C4-2B (cell line): ENCODE results near the gene ADI1.

ENCODE experiments used
- ZFX ChIP-seq: fragments of 450-650 bp; IDR thresholded peaks from 2 replicates; pipeline ENCODE4 v1.6.1; 2017
- TF ChIP-seq, protein P1 (sequence below): fragments of 450-650 bp; conservative IDR thresholded peaks from 2 replicates; pipeline ENCODE4 v1.5.1; 2017; ENCODE audit warnings: mild to moderate bottlenecking

DNA sequence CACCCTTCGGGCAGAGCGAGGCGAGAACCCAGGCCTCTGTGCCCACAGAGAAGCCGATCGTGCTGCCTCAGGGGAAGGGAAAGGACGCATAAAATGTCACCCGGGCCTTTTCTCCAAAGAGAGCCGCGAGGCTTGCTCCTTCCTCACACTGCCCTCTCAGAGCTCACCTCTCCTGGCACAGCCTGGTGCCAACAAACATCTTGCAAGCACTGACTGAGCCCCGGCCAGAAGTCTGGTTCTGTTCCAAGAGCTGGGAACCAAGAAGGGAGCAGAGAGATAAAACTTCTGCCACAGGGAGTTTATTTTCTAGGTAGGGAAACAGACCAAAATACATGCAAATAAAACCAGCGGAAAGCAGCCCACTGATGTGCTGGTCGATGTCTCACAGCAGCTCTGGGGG, 13.6 kb upstream of the ADI1 start:
- TF ChIP-seq, protein P1, sequence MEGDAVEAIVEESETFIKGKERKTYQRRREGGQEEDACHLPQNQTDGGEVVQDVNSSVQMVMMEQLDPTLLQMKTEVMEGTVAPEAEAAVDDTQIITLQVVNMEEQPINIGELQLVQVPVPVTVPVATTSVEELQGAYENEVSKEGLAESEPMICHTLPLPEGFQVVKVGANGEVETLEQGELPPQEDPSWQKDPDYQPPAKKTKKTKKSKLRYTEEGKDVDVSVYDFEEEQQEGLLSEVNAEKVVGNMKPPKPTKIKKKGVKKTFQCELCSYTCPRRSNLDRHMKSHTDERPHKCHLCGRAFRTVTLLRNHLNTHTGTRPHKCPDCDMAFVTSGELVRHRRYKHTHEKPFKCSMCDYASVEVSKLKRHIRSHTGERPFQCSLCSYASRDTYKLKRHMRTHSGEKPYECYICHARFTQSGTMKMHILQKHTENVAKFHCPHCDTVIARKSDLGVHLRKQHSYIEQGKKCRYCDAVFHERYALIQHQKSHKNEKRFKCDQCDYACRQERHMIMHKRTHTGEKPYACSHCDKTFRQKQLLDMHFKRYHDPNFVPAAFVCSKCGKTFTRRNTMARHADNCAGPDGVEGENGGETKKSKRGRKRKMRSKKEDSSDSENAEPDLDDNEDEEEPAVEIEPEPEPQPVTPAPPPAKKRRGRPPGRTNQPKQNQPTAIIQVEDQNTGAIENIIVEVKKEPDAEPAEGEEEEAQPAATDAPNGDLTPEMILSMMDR = no peak
- no peak for TF ChIP-seq ZFX
